ENCODE results near the gene PELO. TPM values are rescaled to one million over a fixed set of nuclear protein-coding genes. Genes with fewer than 3 reads are reported as not detected.

The PELO gene
- total and polyA plus RNA-seq, 9 of the 15 experiments (the other 6 are each of a cell fraction or from before 2014, with no cell fraction given): 5.8 to 14.6 (median 9.6) TPM

DNA sequence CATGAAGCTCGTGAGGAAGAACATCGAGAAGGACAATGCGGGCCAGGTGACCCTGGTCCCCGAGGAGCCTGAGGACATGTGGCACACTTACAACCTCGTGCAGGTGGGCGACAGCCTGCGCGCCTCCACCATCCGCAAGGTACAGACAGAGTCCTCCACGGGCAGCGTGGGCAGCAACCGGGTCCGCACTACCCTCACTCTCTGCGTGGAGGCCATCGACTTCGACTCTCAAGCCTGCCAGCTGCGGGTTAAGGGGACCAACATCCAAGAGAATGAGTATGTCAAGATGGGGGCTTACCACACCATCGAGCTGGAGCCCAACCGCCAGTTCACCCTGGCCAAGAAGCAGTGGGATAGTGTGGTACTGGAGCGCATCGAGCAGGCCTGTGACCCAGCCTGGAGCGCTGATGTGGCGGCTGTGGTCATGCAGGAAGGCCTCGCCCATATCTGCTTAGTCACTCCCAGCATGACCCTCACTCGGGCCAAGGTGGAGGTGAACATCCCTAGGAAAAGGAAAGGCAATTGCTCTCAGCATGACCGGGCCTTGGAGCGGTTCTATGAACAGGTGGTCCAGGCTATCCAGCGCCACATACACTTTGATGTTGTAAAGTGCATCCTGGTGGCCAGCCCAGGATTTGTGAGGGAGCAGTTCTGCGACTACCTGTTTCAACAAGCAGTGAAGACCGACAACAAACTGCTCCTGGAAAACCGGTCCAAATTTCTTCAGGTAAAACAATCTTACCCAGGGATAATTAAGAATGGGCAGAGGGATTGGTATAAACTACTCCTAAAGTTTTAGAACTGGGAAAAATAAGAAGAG is 12.9 kb downstream of the PELO start (continued):
- TF ChIP-seq MEIS2 (IDR thresholded peaks at IDR 0.05; ENCODE audit: partially characterized antibody) (no peak), ELF4 (CRISPR knock-in tag; IDR thresholded peaks at IDR 0.05) (no peak), ZNF589 (CRISPR knock-in tag; IDR thresholded peaks at IDR 0.05; ENCODE audit: low read depth) (no peak), U2AF2 (optimal IDR thresholded peaks at IDR 0.05; ENCODE audit: low read depth, low read length) (no peak), ZNF217 (CRISPR knock-in tag; IDR thresholded peaks at IDR 0.05) (no peak), ZNF41 (CRISPR knock-in tag; conservative IDR thresholded peaks at IDR 0.05) (no peak), ZNF507 (tag; conservative IDR thresholded peaks at IDR 0.05) (no peak), MYNN (IDR thresholded peaks at IDR 0.05) (no peak), MYNN (CRISPR knock-in tag; IDR thresholded peaks at IDR 0.05) (no peak), MECOM (CRISPR knock-in tag; IDR thresholded peaks at IDR 0.05) (no peak), ZNF12 (CRISPR knock-in tag; IDR thresholded peaks at IDR 0.05) (no peak), JUND (IDR thresholded peaks at IDR 0.05; ENCODE audit: borderline replicate concordance, low read depth, low read length) (peak; percentile 20; the same call in 1 of the 2 replicates), JUND (tag; IDR thresholded peaks at IDR 0.05; ENCODE audit: borderline replicate concordance, low read depth, low read length) (peak; percentile 32; the same call in 2 of the 3 replicates), BACH1 (tag; IDR thresholded peaks at IDR 0.05) (no peak), GATAD2B (IDR thresholded peaks at IDR 0.05; ENCODE audit: borderline replicate concordance) (no peak), POLR2AphosphoS5 (IDR thresholded peaks at IDR 0.05; ENCODE audit: control insufficient read depth, insufficient read depth, low read depth, low read length) (0 out of 2 replicates have a peak, but pooled peaks have one; percentile 15), KLF10 (CRISPR knock-in tag; IDR thresholded peaks at IDR 0.05) (no peak), KAT2B (IDR thresholded peaks at IDR 0.05; ENCODE audit: low read depth, low read length) (no peak)
- TF ChIP-seq, protein P1, sequence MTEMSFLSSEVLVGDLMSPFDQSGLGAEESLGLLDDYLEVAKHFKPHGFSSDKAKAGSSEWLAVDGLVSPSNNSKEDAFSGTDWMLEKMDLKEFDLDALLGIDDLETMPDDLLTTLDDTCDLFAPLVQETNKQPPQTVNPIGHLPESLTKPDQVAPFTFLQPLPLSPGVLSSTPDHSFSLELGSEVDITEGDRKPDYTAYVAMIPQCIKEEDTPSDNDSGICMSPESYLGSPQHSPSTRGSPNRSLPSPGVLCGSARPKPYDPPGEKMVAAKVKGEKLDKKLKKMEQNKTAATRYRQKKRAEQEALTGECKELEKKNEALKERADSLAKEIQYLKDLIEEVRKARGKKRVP (CRISPR knock-in tag; IDR thresholded peaks at IDR 0.05): no peak
- TF ChIP-seq, protein P2, sequence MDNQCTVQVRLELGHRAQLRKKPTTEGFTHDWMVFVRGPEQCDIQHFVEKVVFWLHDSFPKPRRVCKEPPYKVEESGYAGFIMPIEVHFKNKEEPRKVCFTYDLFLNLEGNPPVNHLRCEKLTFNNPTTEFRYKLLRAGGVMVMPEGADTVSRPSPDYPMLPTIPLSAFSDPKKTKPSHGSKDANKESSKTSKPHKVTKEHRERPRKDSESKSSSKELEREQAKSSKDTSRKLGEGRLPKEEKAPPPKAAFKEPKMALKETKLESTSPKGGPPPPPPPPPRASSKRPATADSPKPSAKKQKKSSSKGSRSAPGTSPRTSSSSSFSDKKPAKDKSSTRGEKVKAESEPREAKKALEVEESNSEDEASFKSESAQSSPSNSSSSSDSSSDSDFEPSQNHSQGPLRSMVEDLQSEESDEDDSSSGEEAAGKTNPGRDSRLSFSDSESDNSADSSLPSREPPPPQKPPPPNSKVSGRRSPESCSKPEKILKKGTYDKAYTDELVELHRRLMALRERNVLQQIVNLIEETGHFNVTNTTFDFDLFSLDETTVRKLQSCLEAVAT (IDR thresholded peaks at IDR 0.05): peak in 1 of 2 experiments; percentile 87; a peak in 2 of 4 replicates
- TF ChIP-seq, protein P3, sequence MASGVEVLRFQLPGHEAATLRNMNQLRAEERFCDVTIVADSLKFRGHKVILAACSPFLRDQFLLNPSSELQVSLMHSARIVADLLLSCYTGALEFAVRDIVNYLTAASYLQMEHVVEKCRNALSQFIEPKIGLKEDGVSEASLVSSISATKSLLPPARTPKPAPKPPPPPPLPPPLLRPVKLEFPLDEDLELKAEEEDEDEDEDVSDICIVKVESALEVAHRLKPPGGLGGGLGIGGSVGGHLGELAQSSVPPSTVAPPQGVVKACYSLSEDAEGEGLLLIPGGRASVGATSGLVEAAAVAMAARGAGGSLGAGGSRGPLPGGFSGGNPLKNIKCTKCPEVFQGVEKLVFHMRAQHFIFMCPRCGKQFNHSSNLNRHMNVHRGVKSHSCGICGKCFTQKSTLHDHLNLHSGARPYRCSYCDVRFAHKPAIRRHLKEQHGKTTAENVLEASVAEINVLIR (CRISPR knock-in tag; IDR thresholded peaks at IDR 0.05): no peak
- TF ChIP-seq, protein P4, sequence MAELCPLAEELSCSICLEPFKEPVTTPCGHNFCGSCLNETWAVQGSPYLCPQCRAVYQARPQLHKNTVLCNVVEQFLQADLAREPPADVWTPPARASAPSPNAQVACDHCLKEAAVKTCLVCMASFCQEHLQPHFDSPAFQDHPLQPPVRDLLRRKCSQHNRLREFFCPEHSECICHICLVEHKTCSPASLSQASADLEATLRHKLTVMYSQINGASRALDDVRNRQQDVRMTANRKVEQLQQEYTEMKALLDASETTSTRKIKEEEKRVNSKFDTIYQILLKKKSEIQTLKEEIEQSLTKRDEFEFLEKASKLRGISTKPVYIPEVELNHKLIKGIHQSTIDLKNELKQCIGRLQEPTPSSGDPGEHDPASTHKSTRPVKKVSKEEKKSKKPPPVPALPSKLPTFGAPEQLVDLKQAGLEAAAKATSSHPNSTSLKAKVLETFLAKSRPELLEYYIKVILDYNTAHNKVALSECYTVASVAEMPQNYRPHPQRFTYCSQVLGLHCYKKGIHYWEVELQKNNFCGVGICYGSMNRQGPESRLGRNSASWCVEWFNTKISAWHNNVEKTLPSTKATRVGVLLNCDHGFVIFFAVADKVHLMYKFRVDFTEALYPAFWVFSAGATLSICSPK (IDR thresholded peaks at IDR 0.05; ENCODE audit: borderline replicate concordance): no peak
